Prostate gland (tissue), 2 donors: ENCODE results near the gene SDC3.

Source experiments
- POLR2A ChIP-seq: fragments of 450-650 bp; IDR thresholded peaks from one replicate; pipeline ENCODE4 v1.6.1; 2016; ENCODE audit warnings: antibody characterized with exemption, mild to moderate bottlenecking
- POLR2AphosphoS5 ChIP-seq: sonication (generic); formaldehyde crosslinking; IDR thresholded peaks from one replicate; pipeline ENCODE4 v1.6.1; 2017; ENCODE audit warnings: antibody characterized with exemption
- TF ChIP-seq, protein P1 (sequence below), 4 experiments: fragments of 200-600 bp in 2 of 4; fragments of 450-650 bp in 2 of 4; sonication (generic) in 2 of 4; IDR thresholded peaks; 1 replicate in 3 of 4; 2 replicates in 1 of 4; pipeline ENCODE4 v1.5.1; 2016 to 2019; ENCODE audit warnings: antibody characterized with exemption in 4 of 4, mild to moderate bottlenecking in 2 of 4, moderate library complexity in 2 of 4

DNA sequence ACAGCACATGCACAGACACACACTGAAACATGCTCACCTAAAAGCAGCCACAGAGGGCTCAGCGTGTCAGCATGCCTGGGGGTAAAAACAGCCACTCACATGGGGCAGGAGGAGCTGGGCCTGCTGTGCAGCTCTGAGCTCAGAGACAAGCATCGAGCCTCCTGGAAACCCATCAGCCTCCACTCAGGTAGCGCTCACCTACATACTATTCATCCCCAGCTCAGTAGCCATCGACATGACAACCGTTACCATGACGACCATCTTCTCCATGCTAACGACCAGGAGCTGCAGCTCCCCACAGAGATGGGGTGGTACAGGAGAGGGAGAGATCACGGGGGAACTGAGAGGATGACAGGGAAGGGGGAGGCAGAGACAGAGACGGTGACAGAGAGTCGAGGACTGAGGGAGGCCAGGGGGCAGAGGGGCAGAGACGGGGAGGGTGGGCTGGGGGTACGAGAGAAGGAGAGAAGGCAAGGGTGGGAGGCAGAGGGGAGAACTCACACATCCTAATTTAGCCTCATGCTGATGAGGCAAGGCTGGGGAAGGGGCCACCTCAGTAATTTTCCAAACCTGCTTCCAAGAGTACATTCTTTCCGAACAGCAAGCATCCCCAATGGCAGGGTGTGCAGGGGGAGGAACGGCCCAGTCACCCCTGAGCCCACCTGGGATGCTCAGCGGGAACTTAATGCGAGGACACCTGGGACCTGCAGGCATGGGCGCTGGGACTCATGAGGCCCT is 28.4 kb downstream of the SDC3 start:
- TF ChIP-seq, protein P1, sequence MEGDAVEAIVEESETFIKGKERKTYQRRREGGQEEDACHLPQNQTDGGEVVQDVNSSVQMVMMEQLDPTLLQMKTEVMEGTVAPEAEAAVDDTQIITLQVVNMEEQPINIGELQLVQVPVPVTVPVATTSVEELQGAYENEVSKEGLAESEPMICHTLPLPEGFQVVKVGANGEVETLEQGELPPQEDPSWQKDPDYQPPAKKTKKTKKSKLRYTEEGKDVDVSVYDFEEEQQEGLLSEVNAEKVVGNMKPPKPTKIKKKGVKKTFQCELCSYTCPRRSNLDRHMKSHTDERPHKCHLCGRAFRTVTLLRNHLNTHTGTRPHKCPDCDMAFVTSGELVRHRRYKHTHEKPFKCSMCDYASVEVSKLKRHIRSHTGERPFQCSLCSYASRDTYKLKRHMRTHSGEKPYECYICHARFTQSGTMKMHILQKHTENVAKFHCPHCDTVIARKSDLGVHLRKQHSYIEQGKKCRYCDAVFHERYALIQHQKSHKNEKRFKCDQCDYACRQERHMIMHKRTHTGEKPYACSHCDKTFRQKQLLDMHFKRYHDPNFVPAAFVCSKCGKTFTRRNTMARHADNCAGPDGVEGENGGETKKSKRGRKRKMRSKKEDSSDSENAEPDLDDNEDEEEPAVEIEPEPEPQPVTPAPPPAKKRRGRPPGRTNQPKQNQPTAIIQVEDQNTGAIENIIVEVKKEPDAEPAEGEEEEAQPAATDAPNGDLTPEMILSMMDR (IDR thresholded peaks at IDR 0.05), result no peak
- TF ChIP-seq POLR2A, result no peak
- no peak for TF ChIP-seq POLR2AphosphoS5
